Endothelial cell of umbilical vein (primary cell): ENCODE measurements around the gene MAGI3. TPM values are rescaled to one million over a fixed set of nuclear protein-coding genes. Genes with fewer than 3 reads are reported as not detected.

Experiments
- BruUV-seq: library from RNA; stranded (reverse); fragments of 400-500 nt; replicated peaks from 2 replicates; lab custom pipeline; 2021; lab: Mats Ljungman, UMichigan
- CTCF ChIA-PET: fragments of 300-600, 350-600 bp; sonication (Branson Sonifier 250); formaldehyde crosslinking; loops from one replicate; lab custom pipeline; 2021; ENCODE audit warnings: antibody characterized with exemption, inconsistent platforms; lab: Charles Lee
- POLR2A ChIA-PET: fragments of 300-600, 350-600 bp; sonication (Branson Sonifier 250); formaldehyde crosslinking; loops from one replicate; lab custom pipeline; 2021; ENCODE audit warnings: antibody characterized with exemption, inconsistent platforms; lab: Charles Lee
- DNase-seq: peaks from one replicate; pipeline ENCODE4 v3.0.0-alpha.2; 2011; ENCODE audit warnings: low read depth, low spot score
- FAIRE-seq: peaks from 2 replicates; lab custom pipeline; 2011; peaks lifted over from hg19 to GRCh38; lab: Jason Lieb, UNC
- H2AFZ ChIP-seq: 2 replicates; pipeline ENCODE4 v1.6.0; 2012; ENCODE audit warnings: low read depth, low read length, control low read depth, inconsistent platforms
- H3K27ac ChIP-seq: 2 replicates; pipeline ENCODE4 v1.5.1; 2011; ENCODE audit warnings: low read depth, mild to moderate bottlenecking, control low read depth, low read length, moderate library complexity; ENCODE audit not compliant: insufficient read depth
- H3K27me3 ChIP-seq, 2 experiments: 2 replicates each; pipeline versions ENCODE4 v1.6.0 to v1.6.1; 2011; ENCODE audit warnings: low read length in 2 of 2, mixed read lengths in 1 of 2; ENCODE audit not compliant: control insufficient read depth in 2 of 2, insufficient read depth in 2 of 2
- H3K36me3 ChIP-seq, 2 experiments: 2 replicates in 1 of 2; 3 replicates in 1 of 2; pipeline ENCODE4 v1.5.1; 2011; ENCODE audit warnings: low read length in 2 of 2, mild to moderate bottlenecking in 1 of 2, moderate library complexity in 1 of 2; ENCODE audit not compliant: control insufficient read depth in 2 of 2, insufficient read depth in 2 of 2; ENCODE audit errors: extremely low read depth in 1 of 2
- H3K4me1 ChIP-seq: 3 replicates; pipeline ENCODE4 v1.5.1; 2011; ENCODE audit warnings: mild to moderate bottlenecking, low read length; ENCODE audit not compliant: control insufficient read depth, insufficient read depth; ENCODE audit errors: extremely low read depth
- H3K4me2 ChIP-seq: 2 replicates; pipeline ENCODE4 v1.6.1; 2011; ENCODE audit warnings: low read length, control low read depth, mixed read lengths; ENCODE audit not compliant: insufficient read depth
- H3K4me3 ChIP-seq, 3 experiments: fragments of 200-600 bp in 1 of 3; sonication (generic), shearing (Covaris generic) in 1 of 3; replicated peaks in 1 of 3; 2 replicates each; pipeline ENCODE4 v1.5.1; 2011 to 2016; ENCODE audit warnings: control low read depth in 3 of 3, low read length in 3 of 3, mild to moderate bottlenecking in 2 of 3, inconsistent platforms in 1 of 3, low read depth in 1 of 3, moderate library complexity in 1 of 3; ENCODE audit not compliant: insufficient read depth in 1 of 3
- H3K79me2 ChIP-seq: 2 replicates; pipeline ENCODE4 v1.6.0; 2012; ENCODE audit warnings: low read length, inconsistent platforms; ENCODE audit not compliant: control insufficient read depth, insufficient read depth
- H3K9ac ChIP-seq: replicated peaks from 2 replicates; pipeline ENCODE3; 2011; ENCODE audit warnings: low read length, control low read depth; ENCODE audit not compliant: insufficient read depth; ENCODE audit errors: extremely low read depth
- H3K9me1 ChIP-seq: replicated peaks from 3 replicates; pipeline ENCODE4 v1.6.0; 2011; ENCODE audit warnings: mild to moderate bottlenecking, low read length; ENCODE audit not compliant: control insufficient read depth, insufficient read depth; ENCODE audit errors: extremely low read depth
- H3K9me3 ChIP-seq: replicated peaks from 2 replicates; pipeline ENCODE4 v1.5.1; 2012; ENCODE audit warnings: low read length, inconsistent platforms; ENCODE audit not compliant: control insufficient read depth, insufficient read depth
- H4K20me1 ChIP-seq: replicated peaks from 2 replicates; pipeline ENCODE3; 2011; ENCODE audit warnings: mild to moderate bottlenecking, low read length; ENCODE audit not compliant: control insufficient read depth, insufficient read depth; ENCODE audit errors: extremely low read depth
- EZH2 ChIP-seq: IDR thresholded peaks from 2 replicates; pipeline ENCODE4 v1.6.1; 2012; ENCODE audit warnings: borderline replicate concordance, low read depth, mild to moderate bottlenecking, moderate library complexity, low read length, inconsistent platforms; ENCODE audit not compliant: severe bottlenecking
- FOS ChIP-seq: IDR thresholded peaks from 2 replicates; pipeline ENCODE4 v1.6.1; 2011; ENCODE audit warnings: mild to moderate bottlenecking, low read length, moderate library complexity, borderline replicate concordance; ENCODE audit not compliant: insufficient read depth
- GATA2 ChIP-seq: IDR thresholded peaks from 2 replicates; pipeline ENCODE4 v1.7.0; 2011; ENCODE audit warnings: low read depth, mild to moderate bottlenecking, moderate library complexity, mixed read lengths, low read length; ENCODE audit not compliant: insufficient read length, insufficient read depth
- JUN ChIP-seq: IDR thresholded peaks from 2 replicates; pipeline ENCODE4 v1.6.1; 2011; ENCODE audit warnings: borderline replicate concordance, low read depth; ENCODE audit not compliant: insufficient read length, insufficient read depth
- MYC ChIP-seq: IDR thresholded peaks from one replicate; pipeline ENCODE4 v1.6.1; 2011; ENCODE audit warnings: mild to moderate bottlenecking, low read depth, low read length
- POLR2A ChIP-seq: IDR thresholded peaks from 2 replicates; pipeline ENCODE4 v1.6.1; 2012; ENCODE audit warnings: low read depth, mild to moderate bottlenecking, control low read depth, low read length
- POLR2AphosphoS5 ChIP-seq: IDR thresholded peaks from 2 replicates; pipeline ENCODE4 v1.6.1; 2012; ENCODE audit warnings: low read depth, mild to moderate bottlenecking, control low read depth, low read length, moderate library complexity; ENCODE audit not compliant: insufficient read depth
- dilution Hi-C: fragments of 300-500 bp; cut with MboI; formaldehyde crosslinking; loops from one replicate; pipeline ENCODE4 v1.15.0; 2019; ENCODE audit warnings: low sequenced_read_pairs; ENCODE audit not compliant: extremely low pct_ligation_motif_present
- intact Hi-C: fragments of 100-400 bp; cut with micrococcal nuclease; formaldehyde crosslinking; loops from one replicate; pipeline ENCODE4 v1.10.0; 2022
- polyA plus RNA-seq, 4 experiments: library from polyadenylated mRNA; depleted of rRNA in 3 of 4; stranded (reverse) in 3 of 4; unstranded in 1 of 4; fragments of >200 nt; gene quantifications; 2 replicates each; pipeline versions ENCODE4 v1.2.1 to v1.2.3, GENCODE V29; 2011 to 2012; ENCODE audit warnings: missing spikeins in 1 of 4
- total RNA-seq: library from RNA; stranded (reverse); gene quantifications from 2 replicates; pipeline ENCODE4 v1.2.3, GENCODE V29; 2021
- TF ChIP-seq, protein P1 (sequence below): IDR thresholded peaks from 2 replicates; pipeline ENCODE4 v1.6.1; 2011; ENCODE audit not compliant: insufficient read depth, insufficient read length
- TF ChIP-seq, protein P2 (sequence below), 2 donors: IDR thresholded peaks; 1 replicate in 1 of 2; 2 replicates in 1 of 2; pipeline ENCODE4 v1.5.1; 2011; ENCODE audit warnings: low read length in 2 of 2, mild to moderate bottlenecking in 2 of 2, moderate library complexity in 2 of 2, control low read depth in 1 of 2, inconsistent platforms in 1 of 2, low read depth in 1 of 2; ENCODE audit not compliant: insufficient read depth in 1 of 2; ENCODE audit errors: extremely low read depth in 1 of 2

The MAGI3 gene
- total and polyA plus RNA-seq, 2 donors (not counting 3 experiments of a cell fraction or from before 2014, with no cell fraction given) = 2.8 to 16.1 TPM

DNA sequence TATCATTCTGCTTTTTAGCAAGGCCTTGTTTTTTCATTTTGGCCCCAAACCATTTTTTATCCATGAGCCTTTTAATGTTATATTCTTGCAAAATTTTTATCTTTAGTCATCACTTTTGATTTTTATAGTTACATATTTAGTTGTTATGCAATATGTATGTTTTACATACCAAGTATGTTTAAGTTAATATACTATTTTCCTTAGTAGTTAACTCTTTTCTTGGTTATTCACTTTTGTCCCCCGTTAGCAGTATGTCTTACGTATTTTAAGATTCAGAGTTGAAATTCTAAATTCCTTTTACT lies 44.5 kb downstream of the MAGI3 start:
- ChIA-PET POLR2A (no interaction called here), CTCF (no interaction called here)
- intact Hi-C loops (no loop called here), dilution Hi-C loops (no loop called here)
- no peaks in the 10 kb centered on the region for H3K9me3 ChIP-seq
- no peaks in the 10 kb centered on the region for H3K4me1 ChIP-seq
- no peaks in the 10 kb centered on the region for H3K9me1 ChIP-seq
- no peak overlapping the region for H3K27ac ChIP-seq
- H2AFZ ChIP-seq = no peak overlapping the region
- no TSS peak for BruUV-seq
- TF ChIP-seq MYC = no peak
- TF ChIP-seq FOS = no peak
- TF ChIP-seq, protein P1, sequence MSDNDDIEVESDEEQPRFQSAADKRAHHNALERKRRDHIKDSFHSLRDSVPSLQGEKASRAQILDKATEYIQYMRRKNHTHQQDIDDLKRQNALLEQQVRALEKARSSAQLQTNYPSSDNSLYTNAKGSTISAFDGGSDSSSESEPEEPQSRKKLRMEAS = no peak
- TF ChIP-seq GATA2 = no peak
- TF ChIP-seq, protein P2, sequence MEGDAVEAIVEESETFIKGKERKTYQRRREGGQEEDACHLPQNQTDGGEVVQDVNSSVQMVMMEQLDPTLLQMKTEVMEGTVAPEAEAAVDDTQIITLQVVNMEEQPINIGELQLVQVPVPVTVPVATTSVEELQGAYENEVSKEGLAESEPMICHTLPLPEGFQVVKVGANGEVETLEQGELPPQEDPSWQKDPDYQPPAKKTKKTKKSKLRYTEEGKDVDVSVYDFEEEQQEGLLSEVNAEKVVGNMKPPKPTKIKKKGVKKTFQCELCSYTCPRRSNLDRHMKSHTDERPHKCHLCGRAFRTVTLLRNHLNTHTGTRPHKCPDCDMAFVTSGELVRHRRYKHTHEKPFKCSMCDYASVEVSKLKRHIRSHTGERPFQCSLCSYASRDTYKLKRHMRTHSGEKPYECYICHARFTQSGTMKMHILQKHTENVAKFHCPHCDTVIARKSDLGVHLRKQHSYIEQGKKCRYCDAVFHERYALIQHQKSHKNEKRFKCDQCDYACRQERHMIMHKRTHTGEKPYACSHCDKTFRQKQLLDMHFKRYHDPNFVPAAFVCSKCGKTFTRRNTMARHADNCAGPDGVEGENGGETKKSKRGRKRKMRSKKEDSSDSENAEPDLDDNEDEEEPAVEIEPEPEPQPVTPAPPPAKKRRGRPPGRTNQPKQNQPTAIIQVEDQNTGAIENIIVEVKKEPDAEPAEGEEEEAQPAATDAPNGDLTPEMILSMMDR (IDR thresholded peaks at IDR 0.05; ENCODE audit: extremely low read depth in 1 of 2, insufficient read depth in 1 of 2, low read depth in 1 of 2, low read length in 2 of 2) = no peak
- TF ChIP-seq POLR2AphosphoS5 = no peak
- no peak for TF ChIP-seq EZH2
- no peak for TF ChIP-seq POLR2A
- no peak for TF ChIP-seq JUN
- H3K4me2 ChIP-seq = no peak overlapping the region
- H3K4me3 ChIP-seq = no peak overlapping the region
- H4K20me1 ChIP-seq = peaks cover 7% of the 10 kb centered on the region
- H3K9ac ChIP-seq = no peak overlapping the region
- H3K79me2 ChIP-seq = peaks cover 6% of the 10 kb centered on the region
- no peaks in the 10 kb centered on the region for H3K27me3 ChIP-seq
- no peaks in the 10 kb centered on the region for H3K36me3 ChIP-seq
- DNase-seq (no peak), FAIRE-seq (no peak)
